Measurements from ENCODE around the gene ZNF436. TPM values are rescaled to one million over a fixed set of nuclear protein-coding genes. Genes with fewer than 3 reads are reported as not detected.

Gene ZNF436
- total RNA-seq, 2 donors from 2014 or later: 8.9 to 10.3 TPM

- H3K4me1 Mint-ChIP-seq: peaks cover 6% of the 10 kb centered on the region
Observed at GRCh38 chr1:23403038-23403336, 33.4 kb upstream of the ZNF436 start.

GRCh38 chr1:23402286-23403037 lies 32.8 kb upstream of the ZNF436 start:
- Histone ChIP-seq H3K9ac (ENCODE audit: extremely low read depth, low read length, poor library complexity, severe bottlenecking) (no peak overlapping the region), H3K27ac (ENCODE audit: low read depth, low read length) (no peak overlapping the region), H3K9me3 (ENCODE audit: control insufficient read depth, low read length) (peaks cover 7% of the 10 kb centered on the region), H3K27me3 (ENCODE audit: control insufficient read depth, insufficient read depth, low read length, poor library complexity, severe bottlenecking) (peaks cover 24% of the 10 kb centered on the region), H3K4me1 (ENCODE audit: control insufficient read depth, insufficient read depth, low read length) (no peaks in the 10 kb centered on the region), H3K4me3 (ENCODE audit: low read length) (no peak overlapping the region), H3K36me3 (ENCODE audit: control insufficient read depth, insufficient read depth, low read length) (no peaks in the 10 kb centered on the region)
- Mint-ChIP-seq H3K27ac (no peak overlapping the region), H3K27me3 (ENCODE audit: insufficient read depth) (peaks cover 63% of the 10 kb centered on the region), H3K9me3 (no peaks in the 10 kb centered on the region), H3K36me3 (ENCODE audit: low read depth) (no peaks in the 10 kb centered on the region), H3K4me3 (no peak overlapping the region), H3K4me1 (peaks cover 6% of the 10 kb centered on the region)
- no peak for DNase-seq
- no peak for TF ChIP-seq CTCF (conservative IDR thresholded peaks at IDR 0.05)
- WGBS, 2 experiments (ENCODE audit: insufficient coverage in 1 of 2, insufficient read length in 1 of 2): 91 to 92% methylated on average over 6 to 11 of the region's 11 CpGs

More at GRCh38 chr1:23403038-23403336, 33.4 kb upstream of the ZNF436 start:
- Histone ChIP-seq H3K36me3 (ENCODE audit: control insufficient read depth, insufficient read depth, low read length) (no peaks in the 10 kb centered on the region), H3K9ac (ENCODE audit: extremely low read depth, low read length, poor library complexity, severe bottlenecking) (no peak overlapping the region), H3K9me3 (ENCODE audit: control insufficient read depth, low read length) (peaks cover 7% of the 10 kb centered on the region), H3K4me1 (ENCODE audit: control insufficient read depth, insufficient read depth, low read length) (no peaks in the 10 kb centered on the region), H3K4me3 (ENCODE audit: low read length) (no peak overlapping the region), H3K27ac (ENCODE audit: low read depth, low read length) (no peak overlapping the region), H3K27me3 (ENCODE audit: control insufficient read depth, insufficient read depth, low read length, poor library complexity, severe bottlenecking) (peaks cover 19% of the 10 kb centered on the region)
- 67 to 69% methylated on average over 3 to 6 of the region's 6 CpGs for WGBS, 2 experiments (ENCODE audit: insufficient coverage in 1 of 2, insufficient read length in 1 of 2)
- no peaks in the 10 kb centered on the region for H3K9me3 Mint-ChIP-seq
- H3K27me3 Mint-ChIP-seq (ENCODE audit: insufficient read depth): peaks cover 58% of the 10 kb centered on the region
- no peak overlapping the region for H3K27ac Mint-ChIP-seq
- no peaks in the 10 kb centered on the region for H3K36me3 Mint-ChIP-seq (ENCODE audit: low read depth)
- no peak for DNase-seq
- TF ChIP-seq CTCF (conservative IDR thresholded peaks at IDR 0.05): no peak
- no peak overlapping the region for H3K4me3 Mint-ChIP-seq

- Histone ChIP-seq H3K27ac (ENCODE audit: low read depth, low read length) (no peak overlapping the region), H3K4me3 (ENCODE audit: low read length) (no peak overlapping the region), H3K9ac (ENCODE audit: extremely low read depth, low read length, poor library complexity, severe bottlenecking) (no peak overlapping the region), H3K9me3 (ENCODE audit: control insufficient read depth, low read length) (peaks cover 7% of the 10 kb centered on the region), H3K36me3 (ENCODE audit: control insufficient read depth, insufficient read depth, low read length) (no peaks in the 10 kb centered on the region), H3K27me3 (ENCODE audit: control insufficient read depth, insufficient read depth, low read length, poor library complexity, severe bottlenecking) (peaks cover 33% of the 10 kb centered on the region), H3K4me1 (ENCODE audit: control insufficient read depth, insufficient read depth, low read length) (no peaks in the 10 kb centered on the region)
- Mint-ChIP-seq H3K27ac (no peak overlapping the region), H3K4me1 (peaks cover 6% of the 10 kb centered on the region), H3K36me3 (ENCODE audit: low read depth) (no peaks in the 10 kb centered on the region), H3K27me3 (ENCODE audit: insufficient read depth) (peaks cover 74% of the 10 kb centered on the region), H3K4me3 (no peak overlapping the region), H3K9me3 (no peaks in the 10 kb centered on the region)
- no peak for TF ChIP-seq CTCF (conservative IDR thresholded peaks at IDR 0.05)
- WGBS, 2 experiments (ENCODE audit: insufficient coverage in 1 of 2, insufficient read length in 1 of 2): 73 to 78% methylated on average over 4 to 6 of the region's 6 CpGs
- DNase-seq: no peak
Observed at GRCh38 chr1:23401313-23401712, 31.7 kb upstream of the ZNF436 start.
